H9 (cell line): ENCODE results near the gene MSI2. TPM values are rescaled to one million over a fixed set of nuclear protein-coding genes. Genes with fewer than 3 reads are reported as not detected.

Experiments
- DNase-seq: peaks from one replicate; pipeline ENCODE4 v3.0.0-alpha.2; 2017
- H2AFZ ChIP-seq: one replicate; pipeline ENCODE4 v1.6.1; 2013; ENCODE audit warnings: mild to moderate bottlenecking, low read length, control low read depth, moderate library complexity
- H2AK5ac ChIP-seq: 2 replicates; pipeline ENCODE4 v1.6.1; 2013; ENCODE audit warnings: low read length, control low read depth, mixed read lengths; ENCODE audit not compliant: insufficient read length
- H2BK120ac ChIP-seq: one replicate; pipeline ENCODE4 v1.6.1; 2013; ENCODE audit warnings: low read depth, mild to moderate bottlenecking, low read length, control low read depth, inconsistent platforms; ENCODE audit not compliant: poor library complexity, severe bottlenecking
- H2BK12ac ChIP-seq: 2 replicates; pipeline ENCODE4 v1.6.1; 2013; ENCODE audit warnings: low read length, control low read depth, mixed read lengths, low read depth; ENCODE audit not compliant: insufficient read length
- H2BK15ac ChIP-seq: 2 replicates; pipeline ENCODE4 v1.6.1; 2013; ENCODE audit warnings: low read depth, low read length, control low read depth
- H2BK20ac ChIP-seq: one replicate; pipeline ENCODE4 v1.6.1; 2013; ENCODE audit warnings: low read depth, mild to moderate bottlenecking, low read length, control low read depth, inconsistent platforms; ENCODE audit not compliant: poor library complexity, severe bottlenecking
- H2BK5ac ChIP-seq: 2 replicates; pipeline ENCODE4 v1.6.1; 2013; ENCODE audit warnings: low read length, control low read depth, mixed read lengths; ENCODE audit not compliant: insufficient read length
- H3K14ac ChIP-seq: 2 replicates; pipeline ENCODE4 v1.6.1; 2013; ENCODE audit warnings: low read length, control low read depth; ENCODE audit not compliant: insufficient read depth
- H3K18ac ChIP-seq: 2 replicates; pipeline ENCODE4 v1.6.1; 2013; ENCODE audit warnings: low read depth, mild to moderate bottlenecking, mixed read lengths, low read length, control low read depth; ENCODE audit not compliant: insufficient read length
- H3K23ac ChIP-seq: 2 replicates; pipeline ENCODE4 v1.6.1; 2013; ENCODE audit warnings: low read length, control low read depth, mixed read lengths, low read depth; ENCODE audit not compliant: insufficient read length
- H3K23me2 ChIP-seq: 2 replicates; pipeline ENCODE4 v1.6.1; 2013; ENCODE audit warnings: low read depth, mild to moderate bottlenecking, mixed read lengths, low read length, control low read depth; ENCODE audit not compliant: insufficient read length, poor library complexity, severe bottlenecking
- H3K27ac ChIP-seq: 2 replicates; pipeline ENCODE4 v1.5.1; 2013; ENCODE audit warnings: low read length, control low read depth, mixed read lengths, low read depth; ENCODE audit not compliant: insufficient read length
- H3K27me3 ChIP-seq: 2 replicates; pipeline ENCODE4 v1.6.1; 2013; ENCODE audit warnings: low read length, control low read depth, inconsistent platforms; ENCODE audit not compliant: insufficient read depth
- H3K4ac ChIP-seq: 2 replicates; pipeline ENCODE4 v1.6.1; 2013; ENCODE audit warnings: low read depth, mild to moderate bottlenecking, control low read depth, inconsistent platforms, low read length, moderate library complexity
- H3K4me1 ChIP-seq: 2 replicates; pipeline ENCODE4 v1.6.1; 2013; ENCODE audit warnings: low read length, control low read depth, inconsistent platforms; ENCODE audit not compliant: insufficient read depth
- H3K4me2 ChIP-seq: 2 replicates; pipeline ENCODE4 v1.6.1; 2013; ENCODE audit warnings: low read length, control low read depth, mixed read lengths; ENCODE audit not compliant: insufficient read length, insufficient read depth
- H3K56ac ChIP-seq: 2 replicates; pipeline ENCODE4 v1.6.1; 2013; ENCODE audit warnings: low read depth, mild to moderate bottlenecking, mixed read lengths, low read length, control low read depth; ENCODE audit not compliant: insufficient read length
- H3K79me1 ChIP-seq: 2 replicates; pipeline ENCODE4 v1.6.1; 2013; ENCODE audit warnings: low read depth, mild to moderate bottlenecking, moderate library complexity, low read length, control low read depth, inconsistent platforms; ENCODE audit not compliant: insufficient read depth, poor library complexity, severe bottlenecking
- H3K79me2 ChIP-seq: 2 replicates; pipeline ENCODE4 v1.6.1; 2013; ENCODE audit warnings: low read length, control low read depth, inconsistent platforms; ENCODE audit not compliant: insufficient read depth
- H3K9ac ChIP-seq: 2 replicates; pipeline ENCODE4 v1.6.1; 2013; ENCODE audit warnings: low read length, control low read depth, mixed read lengths; ENCODE audit not compliant: insufficient read length; ENCODE audit errors: extremely low read depth
- H3K9me3 ChIP-seq: one replicate; pipeline ENCODE4 v1.6.1; 2013; ENCODE audit warnings: low read depth, low read length, inconsistent platforms; ENCODE audit not compliant: control insufficient read depth
- H3T11ph ChIP-seq: one replicate; pipeline ENCODE4 v1.6.1; 2013; ENCODE audit warnings: mild to moderate bottlenecking, low read length, control low read depth, inconsistent platforms
- H4K20me1 ChIP-seq: one replicate; pipeline ENCODE4 v1.6.1; 2013; ENCODE audit not compliant: control insufficient read depth, insufficient read length, insufficient read depth
- H4K5ac ChIP-seq: 2 replicates; pipeline ENCODE4 v1.6.1; 2013; ENCODE audit warnings: low read depth, mild to moderate bottlenecking, mixed read lengths, low read length, control low read depth; ENCODE audit not compliant: insufficient read length
- H4K8ac ChIP-seq: replicated peaks from 2 replicates; pipeline ENCODE4 v1.6.1; 2013; ENCODE audit warnings: low read length, control low read depth, mixed read lengths, low read depth; ENCODE audit not compliant: insufficient read length
- H4K91ac ChIP-seq: 2 replicates; pipeline ENCODE4 v1.6.1; 2013; ENCODE audit warnings: low read depth, mild to moderate bottlenecking, moderate library complexity, mixed read lengths, low read length, control low read depth; ENCODE audit not compliant: insufficient read length
- H3K27ac Mint-ChIP-seq, 3 experiments: 2 replicates in 2 of 3; 3 replicates in 1 of 3; pipeline ENCODE4 v1.8.0; 2020 to 2021; ENCODE audit warnings: mixed read lengths in 3 of 3, mild to moderate bottlenecking in 1 of 3, moderate library complexity in 1 of 3
- H3K27me3 Mint-ChIP-seq: 2 replicates; pipeline ENCODE4 v1.8.0; 2021; ENCODE audit warnings: low read depth, mild to moderate bottlenecking, moderate library complexity, mixed read lengths
- H3K36me3 Mint-ChIP-seq, 3 experiments: 2 replicates in 2 of 3; 3 replicates in 1 of 3; pipeline ENCODE4 v1.8.0; 2020 to 2021; ENCODE audit warnings: low read depth in 3 of 3, mixed read lengths in 3 of 3; ENCODE audit not compliant: insufficient read depth in 1 of 3
- H3K4me1 Mint-ChIP-seq, 2 experiments: 2 replicates each; pipeline ENCODE4 v1.8.0; 2020; ENCODE audit warnings: mixed read lengths in 2 of 2
- H3K4me3 Mint-ChIP-seq, 2 experiments: 2 replicates in 1 of 2; 3 replicates in 1 of 2; pipeline ENCODE4 v1.8.0; 2020 to 2021; ENCODE audit warnings: mild to moderate bottlenecking in 2 of 2, mixed read lengths in 2 of 2, moderate library complexity in 1 of 2
- H3K9me3 Mint-ChIP-seq, 2 experiments: 2 replicates in 1 of 2; 3 replicates in 1 of 2; pipeline ENCODE4 v1.8.0; 2020; ENCODE audit warnings: mild to moderate bottlenecking in 2 of 2, mixed read lengths in 2 of 2, moderate library complexity in 1 of 2
- WGBS: extraction: QIAGEN DNeasy Blood & Tissue Kit; methylation state at CpG from one replicate; pipeline ENCODE4 v1.1.7; 2013; ENCODE audit warnings: missing lambda C conversion rate, low lambda C conversion rate, mixed read lengths; ENCODE audit not compliant: insufficient read length; ENCODE audit errors: extremely low coverage; 5-methylcytosine and 5-hydroxymethylcytosine counted together
- total RNA-seq: library from RNA; stranded (reverse); gene quantifications from 2 replicates; pipeline ENCODE4 v1.2.1, GENCODE V29; 2021
- TF ChIP-seq, protein P1 (sequence below): fragments of 200-600 bp; sonication (generic); conservative IDR thresholded peaks from 3 replicates; pipeline ENCODE4 v1.8.0; 2021; ENCODE audit warnings: antibody characterized with exemption, mild to moderate bottlenecking

The MSI2 gene
- total RNA-seq, 1 experiment from 2014 or later, result 98.5 TPM

DNA sequence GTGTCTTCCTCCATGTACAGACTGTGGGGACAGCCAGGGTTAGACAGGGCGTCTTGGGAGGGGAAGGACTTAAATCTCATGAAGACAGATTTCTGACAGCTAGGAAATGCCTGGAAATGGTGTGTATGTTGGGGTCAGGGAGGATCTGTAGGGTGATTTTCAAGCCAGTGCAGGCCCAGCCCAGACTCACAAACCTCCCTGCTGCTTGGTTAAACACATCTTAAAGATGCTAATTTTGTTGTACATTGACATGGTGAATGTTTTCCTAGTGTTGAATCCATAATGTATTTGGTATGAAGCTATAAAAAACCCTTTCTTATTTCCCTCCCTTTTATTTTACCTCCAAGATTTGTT lies 250.4 kb downstream of the MSI2 start:
- Histone ChIP-seq H4K5ac (no peak overlapping the region), H3K56ac (no peak overlapping the region), H3K14ac (0 out of 2 replicates have a peak overlapping the region, but pooled peaks have one; percentile 2), H3K9me3 (no peaks in the 10 kb centered on the region), H2AFZ (no peak overlapping the region), H3K18ac (no peak overlapping the region), H3K79me1 (no peaks in the 10 kb centered on the region), H2BK20ac (no peak overlapping the region), H4K91ac (no peak overlapping the region), H2BK5ac (no peak overlapping the region), H3K27ac (no peak overlapping the region), H3K9ac (no peak overlapping the region), H4K20me1 (no peaks in the 10 kb centered on the region), H2BK120ac (no peak overlapping the region), H3K4me2 (no peak overlapping the region), H3K27me3 (no peaks in the 10 kb centered on the region), H2AK5ac (no peak overlapping the region), H2BK12ac (no peak overlapping the region), H3K23me2 (no peaks in the 10 kb centered on the region), H2BK15ac (no peak overlapping the region), H3K79me2 (no peaks in the 10 kb centered on the region), H3T11ph (no peak overlapping the region), H3K23ac (no peak overlapping the region), H3K4ac (no peak overlapping the region), H3K4me1 (peaks cover 12% of the 10 kb centered on the region; the same call in 1 of the 2 replicates), H4K8ac (no peak overlapping the region)
- Mint-ChIP-seq H3K4me3 (no peak overlapping the region), H3K27me3 (no peaks in the 10 kb centered on the region; the same call in 1 of the 2 replicates), H3K36me3 (peaks cover 0 to 14% (median 4%) of the 10 kb centered on the region in 3 experiments; a peak in 3 of 7 replicates), H3K9me3 (no peaks in the 10 kb centered on the region), H3K27ac (no peak overlapping the region), H3K4me1 (peaks cover 10 to 27% of the 10 kb centered on the region in 2 experiments; a peak in 3 of 4 replicates)
- no peak for DNase-seq
- no CpG with 5 or more reads among the region's 1 CpG for WGBS
- TF ChIP-seq, protein P1, sequence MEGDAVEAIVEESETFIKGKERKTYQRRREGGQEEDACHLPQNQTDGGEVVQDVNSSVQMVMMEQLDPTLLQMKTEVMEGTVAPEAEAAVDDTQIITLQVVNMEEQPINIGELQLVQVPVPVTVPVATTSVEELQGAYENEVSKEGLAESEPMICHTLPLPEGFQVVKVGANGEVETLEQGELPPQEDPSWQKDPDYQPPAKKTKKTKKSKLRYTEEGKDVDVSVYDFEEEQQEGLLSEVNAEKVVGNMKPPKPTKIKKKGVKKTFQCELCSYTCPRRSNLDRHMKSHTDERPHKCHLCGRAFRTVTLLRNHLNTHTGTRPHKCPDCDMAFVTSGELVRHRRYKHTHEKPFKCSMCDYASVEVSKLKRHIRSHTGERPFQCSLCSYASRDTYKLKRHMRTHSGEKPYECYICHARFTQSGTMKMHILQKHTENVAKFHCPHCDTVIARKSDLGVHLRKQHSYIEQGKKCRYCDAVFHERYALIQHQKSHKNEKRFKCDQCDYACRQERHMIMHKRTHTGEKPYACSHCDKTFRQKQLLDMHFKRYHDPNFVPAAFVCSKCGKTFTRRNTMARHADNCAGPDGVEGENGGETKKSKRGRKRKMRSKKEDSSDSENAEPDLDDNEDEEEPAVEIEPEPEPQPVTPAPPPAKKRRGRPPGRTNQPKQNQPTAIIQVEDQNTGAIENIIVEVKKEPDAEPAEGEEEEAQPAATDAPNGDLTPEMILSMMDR, result no peak
